ENCODE measurements around the gene GABRR1.

GRCh38 chr6:89250239-89250638 lies 33.1 kb upstream of the GABRR1 start:
- TF ChIP-seq, protein P1, sequence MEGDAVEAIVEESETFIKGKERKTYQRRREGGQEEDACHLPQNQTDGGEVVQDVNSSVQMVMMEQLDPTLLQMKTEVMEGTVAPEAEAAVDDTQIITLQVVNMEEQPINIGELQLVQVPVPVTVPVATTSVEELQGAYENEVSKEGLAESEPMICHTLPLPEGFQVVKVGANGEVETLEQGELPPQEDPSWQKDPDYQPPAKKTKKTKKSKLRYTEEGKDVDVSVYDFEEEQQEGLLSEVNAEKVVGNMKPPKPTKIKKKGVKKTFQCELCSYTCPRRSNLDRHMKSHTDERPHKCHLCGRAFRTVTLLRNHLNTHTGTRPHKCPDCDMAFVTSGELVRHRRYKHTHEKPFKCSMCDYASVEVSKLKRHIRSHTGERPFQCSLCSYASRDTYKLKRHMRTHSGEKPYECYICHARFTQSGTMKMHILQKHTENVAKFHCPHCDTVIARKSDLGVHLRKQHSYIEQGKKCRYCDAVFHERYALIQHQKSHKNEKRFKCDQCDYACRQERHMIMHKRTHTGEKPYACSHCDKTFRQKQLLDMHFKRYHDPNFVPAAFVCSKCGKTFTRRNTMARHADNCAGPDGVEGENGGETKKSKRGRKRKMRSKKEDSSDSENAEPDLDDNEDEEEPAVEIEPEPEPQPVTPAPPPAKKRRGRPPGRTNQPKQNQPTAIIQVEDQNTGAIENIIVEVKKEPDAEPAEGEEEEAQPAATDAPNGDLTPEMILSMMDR (IDR thresholded peaks at IDR 0.05): no peak
- no peak for TF ChIP-seq EP300 (IDR thresholded peaks at IDR 0.05; ENCODE audit: low read depth)
- TF ChIP-seq POLR2A (IDR thresholded peaks at IDR 0.05): no peak
